PC-9 (cell line): ENCODE measurements around the gene SCLY. TPM values are rescaled to one million over a fixed set of nuclear protein-coding genes. Genes with fewer than 3 reads are reported as not detected.

Experiments used
- BruUV-seq: library from RNA; stranded (reverse); fragments of 400-500 nt; replicated peaks from 2 replicates; lab custom pipeline; 2021; lab: Mats Ljungman, UMichigan
- CTCF ChIA-PET: fragments of 300-600 bp; sonication (Branson Sonifier 250); formaldehyde crosslinking; loops from one replicate; lab custom pipeline; 2022; ENCODE audit warnings: antibody characterized with exemption; lab: Charles Lee
- POLR2A ChIA-PET: fragments of 300-600 bp; sonication (Branson Sonifier 250); formaldehyde crosslinking; loops from one replicate; lab custom pipeline; 2022; ENCODE audit warnings: antibody characterized with exemption; ENCODE audit not compliant: unreplicated experiment; lab: Charles Lee
- DNase-seq, 2 experiments: peaks; one replicate each; pipeline versions ENCODE4 v3.0.0 to v3.0.0-alpha.2; 2015 to 2022; ENCODE audit warnings: mixed read lengths in 1 of 2
- H2AFZ ChIP-seq: fragments of 200-600 bp; sonication (generic); 2 replicates; pipeline ENCODE4 v1.8.1; 2017; ENCODE audit warnings: antibody characterized with exemption
- H3F3A ChIP-seq: fragments of 200-600 bp; sonication (generic); 2 replicates; pipeline ENCODE4 v1.8.1; 2017; ENCODE audit warnings: antibody characterized with exemption, mild to moderate bottlenecking, low read depth; ENCODE audit not compliant: insufficient read depth
- H3K27ac ChIP-seq: fragments of 200-600 bp; sonication (generic); 2 replicates; pipeline ENCODE4 v1.6.1; 2016; ENCODE audit warnings: mixed run types
- H3K27me3 ChIP-seq: fragments of 200-600 bp; sonication (generic); 2 replicates; pipeline ENCODE4 v1.6.1; 2016; ENCODE audit warnings: low read depth, mixed run types; ENCODE audit not compliant: insufficient read depth
- H3K36me3 ChIP-seq: fragments of 200-600 bp; sonication (generic); 2 replicates; pipeline ENCODE4 v1.6.1; 2016; ENCODE audit warnings: low read depth, mixed run types
- H3K4me1 ChIP-seq: fragments of 200-600 bp; sonication (generic); replicated peaks from 2 replicates; pipeline ENCODE4 v1.6.1; 2016; ENCODE audit warnings: mixed run types; ENCODE audit not compliant: insufficient read depth
- H3K4me2 ChIP-seq: fragments of 200-600 bp; sonication (generic); 2 replicates; pipeline ENCODE4 v1.6.1; 2017; ENCODE audit warnings: mixed run types
- H3K4me3 ChIP-seq: fragments of 200-600 bp; sonication (generic); 2 replicates; pipeline ENCODE4 v1.6.1; 2016; ENCODE audit warnings: mixed run types
- H3K79me2 ChIP-seq: fragments of 200-600 bp; sonication (generic); 2 replicates; pipeline ENCODE4 v1.6.1; 2017; ENCODE audit warnings: low read depth, mixed run types
- H3K9me2 ChIP-seq: fragments of 200-600 bp; sonication (generic); 2 replicates; pipeline ENCODE4 v1.8.1; 2017; ENCODE audit warnings: mild to moderate bottlenecking; ENCODE audit not compliant: insufficient read depth
- H3K9me3 ChIP-seq: fragments of 200-600 bp; sonication (generic); 2 replicates; pipeline ENCODE4 v1.8.1; 2016; ENCODE audit warnings: low read depth; ENCODE audit not compliant: insufficient read depth
- H4K20me1 ChIP-seq: fragments of 200-600 bp; sonication (generic); 2 replicates; pipeline ENCODE4 v1.8.1; 2017; ENCODE audit not compliant: insufficient read depth
- CTCF ChIP-seq: fragments of 200-600 bp; sonication (generic); conservative IDR thresholded peaks from 2 replicates; pipeline ENCODE4 v1.6.1; 2017; ENCODE audit warnings: mixed run types, antibody characterized with exemption, mild to moderate bottlenecking, moderate library complexity
- EZH2 ChIP-seq: fragments of 200-600 bp; sonication (generic); IDR thresholded peaks from 2 replicates; pipeline ENCODE4 v1.8.0; 2017; ENCODE audit warnings: antibody characterized with exemption, low read depth
- intact Hi-C: fragments of 100-400 bp; cut with micrococcal nuclease; formaldehyde crosslinking; loops from one replicate; pipeline ENCODE4 v1.10.0; 2022; ENCODE audit not compliant: unreplicated experiment
- total RNA-seq: library from RNA; stranded (reverse); gene quantifications from 2 replicates; pipeline ENCODE4 v1.2.3, GENCODE V29; 2021

Gene SCLY
- total RNA-seq, 1 experiment from 2014 or later, result 40.0 TPM

- no peaks in the 10 kb centered on the region for H3K9me3 ChIP-seq
- no peak for TF ChIP-seq EZH2
- no peak for TF ChIP-seq CTCF
- no peaks in the 10 kb centered on the region for H3K27me3 ChIP-seq
- H2AFZ ChIP-seq, result no peak overlapping the region
- CTCF ChIA-PET, result interaction anchor here (0.5 to 1.0 kb wide), 6 partner anchors 28 to 262 kb away, joined by 3 to 11 read pairs (median 7); partner anchors contain the start of gene SCLY
- peaks cover 10% of the 10 kb centered on the region for H3K4me1 ChIP-seq
- BruUV-seq, result no TSS peak
- H3F3A ChIP-seq, result peaks cover 16% of the 10 kb centered on the region
- no peaks in the 10 kb centered on the region for H3K36me3 ChIP-seq
- H3K4me3 ChIP-seq, result no peak overlapping the region
- no peak overlapping the region for H3K27ac ChIP-seq
- POLR2A ChIA-PET, result interaction anchor here (0.5 to 0.7 kb wide), 10 partner anchors 10 to 679 kb away, joined by 3 to 13 read pairs (median 4); no protein-coding TSS in a partner anchor
- no peaks in the 10 kb centered on the region for H3K9me2 ChIP-seq
- H3K4me2 ChIP-seq, result peak overlapping the region; percentile 53
- no peaks in the 10 kb centered on the region for H4K20me1 ChIP-seq
- no peak for DNase-seq
- intact Hi-C loops, result no loop called here
- H3K79me2 ChIP-seq, result no peaks in the 10 kb centered on the region
Measured at GRCh38 chr2:238098901-238099713, 38.3 kb downstream of the SCLY start.

- Histone ChIP-seq H3K9me3 (no peaks in the 10 kb centered on the region), H3K9me2 (no peaks in the 10 kb centered on the region), H3K27me3 (no peaks in the 10 kb centered on the region), H3K4me1 (peaks cover 10% of the 10 kb centered on the region), H3F3A (peaks cover 16% of the 10 kb centered on the region), H3K4me3 (no peak overlapping the region), H3K27ac (no peak overlapping the region), H3K36me3 (no peaks in the 10 kb centered on the region), H3K4me2 (no peak overlapping the region), H4K20me1 (no peaks in the 10 kb centered on the region), H2AFZ (no peak overlapping the region), H3K79me2 (no peaks in the 10 kb centered on the region)
- intact Hi-C loops, result no loop called here
- ChIA-PET POLR2A (interaction anchor here (0.5 kb wide), 2 partner anchors 9 to 624 kb away, joined by 3 read pairs; no protein-coding TSS in a partner anchor), CTCF (interaction anchor here (0.5 to 0.6 kb wide), 2 partner anchors 27 to 117 kb away, joined by 3 read pairs; no protein-coding TSS in a partner anchor)
- no peak for TF ChIP-seq CTCF
- no peak for TF ChIP-seq EZH2
- DNase-seq, result no peak
- BruUV-seq, result no TSS peak
Measured at GRCh38 chr2:238099714-238100048, 38.9 kb downstream of the SCLY start.

GRCh38 chr2:238100049-238100820 is 39.4 kb downstream of the SCLY start, which contains the start of gene ESPNL:
TSS of gene ESPNL (plus strand) at chr2:238100340. CDS start at chr2:238100420, 80 bp downstream.
- BruUV-seq, result no TSS peak
- Histone ChIP-seq H3K4me2 (peak within 1 kb of the TSS; percentile 53; the same call in 1 of the 2 replicates), H3K27me3 (no peaks in the 10 kb centered on the region), H3K79me2 (no peaks in the 10 kb centered on the region), H3K4me1 (peaks cover 10% of the 10 kb centered on the region), H2AFZ (no peak within 1 kb of the TSS), H3K36me3 (no peaks in the 10 kb centered on the region), H3F3A (peaks cover 16% of the 10 kb centered on the region), H4K20me1 (no peaks in the 10 kb centered on the region), H3K4me3 (no peak within 1 kb of the TSS), H3K27ac (no peak within 1 kb of the TSS), H3K9me3 (no peaks in the 10 kb centered on the region), H3K9me2 (no peaks in the 10 kb centered on the region)
- intact Hi-C loops, result no loop called here
- ChIA-PET CTCF (interaction anchor here (0.5 to 0.6 kb wide), 2 partner anchors 27 to 118 kb away, joined by 3 read pairs; no protein-coding TSS in a partner anchor), POLR2A (interaction anchor here (0.5 kb wide), 2 partner anchors 9 to 625 kb away, joined by 3 read pairs; no protein-coding TSS in a partner anchor)
- TF ChIP-seq CTCF (no peak), EZH2 (no peak)
- no peak for DNase-seq
